Stomach (tissue), 9 donors: Measurements from ENCODE around the gene TBX5. TPM values are rescaled to one million over a fixed set of nuclear protein-coding genes. Genes with fewer than 3 reads are reported as not detected.

Source experiments
- DNase-seq, 2 donors: peaks; one replicate each; pipeline versions ENCODE4 v3.0.0 to v3.0.0-alpha.2; 2013 to 2019
- H3K27ac ChIP-seq, 5 donors: fragments of 200-600 bp in 4 of 5; sonication (generic) in 4 of 5; one replicate each; pipeline ENCODE4 v1.5.1; 2013 to 2019; ENCODE audit warnings: mild to moderate bottlenecking in 1 of 5, moderate library complexity in 1 of 5
- H3K27me3 ChIP-seq, 3 donors: fragments of 200-600 bp; sonication (generic); one replicate each; pipeline ENCODE4 v1.5.1; 2017 to 2019; ENCODE audit warnings: mixed run types in 1 of 3
- H3K36me3 ChIP-seq, 4 donors: fragments of 200-600 bp; sonication (generic); 1 replicate in 3 of 4; 2 replicates in 1 of 4; pipeline ENCODE4 v1.5.1; 2016 to 2019
- H3K4me1 ChIP-seq, 4 donors: fragments of 200-600 bp; sonication (generic); one replicate each; pipeline ENCODE4 v1.5.1; 2016 to 2019
- H3K4me3 ChIP-seq, 4 donors: fragments of 200-600 bp; sonication (generic) in 3 of 4; one replicate each; pipeline ENCODE4 v1.5.1; 2016 to 2019; ENCODE audit warnings: mild to moderate bottlenecking in 1 of 4
- H3K9me3 ChIP-seq, 4 donors: fragments of 200-600 bp; sonication (generic); one replicate each; pipeline ENCODE4 v1.5.1; 2016 to 2019
- CTCF ChIP-seq, 7 experiments: fragments of 450-650 bp in 4 of 7; fragments of 200-600 bp in 3 of 7; sonication (generic) in 3 of 7; IDR thresholded peaks; one replicate each; pipeline ENCODE4 v1.5.1; 2016 to 2019; ENCODE audit warnings: antibody characterized with exemption in 7 of 7, control low read depth in 2 of 7, mild to moderate bottlenecking in 1 of 7
- EP300 ChIP-seq: sonication (generic); formaldehyde crosslinking; IDR thresholded peaks from one replicate; pipeline ENCODE4 v1.6.1; 2017; ENCODE audit warnings: antibody characterized with exemption
- POLR2A ChIP-seq, 4 donors: fragments of 450-650 bp; IDR thresholded peaks; one replicate each; pipeline ENCODE4 v1.6.1; 2016; ENCODE audit warnings: antibody characterized with exemption in 4 of 4, control low read depth in 2 of 4, mild to moderate bottlenecking in 1 of 4, moderate library complexity in 1 of 4
- POLR2AphosphoS5 ChIP-seq, 3 donors: sonication (generic); formaldehyde crosslinking; IDR thresholded peaks; one replicate each; pipeline ENCODE4 v1.6.1; 2016; ENCODE audit warnings: antibody characterized with exemption in 3 of 3
- WGBS, 5 donors: extraction: QIAGEN DNeasy Blood & Tissue Kit in 3 of 5; methylation state at CpG; one replicate each; pipeline versions ENCODE4 v1.1.5 to v1.1.7; 2013 to 2018; 5-methylcytosine and 5-hydroxymethylcytosine counted together
- intact Hi-C: fragments of 100-400 bp; cut with DNase I; formaldehyde crosslinking; loops from one replicate; pipeline ENCODE4 v1.15.1; 2023; ENCODE audit warnings: low total_unique reads
- polyA plus RNA-seq, 3 donors: library from polyadenylated mRNA; stranded (reverse); fragments of 200-250 nt; gene quantifications; one replicate each; pipeline ENCODE4 v1.2.3, GENCODE V29; 2013
- total RNA-seq, 5 donors: library from RNA; depleted of rRNA; stranded (reverse); fragments of >200 nt; gene quantifications; one replicate each; pipeline versions ENCODE4 v1.1.0 to v1.2.3, GENCODE V29; 2014 to 2016
- donor health status: healthy with polysubstance abuse.
- donor health status: Bipolar disorder and iron deficiency.
- donor health status: healthy.

Gene TBX5
- total and polyA plus RNA-seq, 8 donors, result 0.35 TPM; not detected in 7

GRCh38 chr12:114415525-114415868 is 9.6 kb upstream of the TBX5 start:
- intact Hi-C loops, result no loop called here
- WGBS, 5 donors, result 16 to 31% (median 24%) methylated on average over 7 of the region's 7 CpGs
- DNase-seq, result no peak
- no peaks in the 10 kb centered on the region for H3K36me3 ChIP-seq
- H3K27ac ChIP-seq, result no peak overlapping the region
- H3K4me3 ChIP-seq, result no peak overlapping the region
- H3K4me1 ChIP-seq, result no peaks in the 10 kb centered on the region
- no peak for TF ChIP-seq EP300
- TF ChIP-seq CTCF (IDR thresholded peaks at IDR 0.05), result no peak
- no peak for TF ChIP-seq POLR2A (IDR thresholded peaks at IDR 0.05)
- no peak for TF ChIP-seq POLR2AphosphoS5 (IDR thresholded peaks at IDR 0.05)
- peaks cover 29 to 98% (median 76%) of the 10 kb centered on the region in 3 donors for H3K27me3 ChIP-seq
- H3K9me3 ChIP-seq, result no peaks in the 10 kb centered on the region

- no peaks in the 10 kb centered on the region for H3K9me3 ChIP-seq
- no peaks in the 10 kb centered on the region for H3K36me3 ChIP-seq
- intact Hi-C loops, result no loop called here
- H3K27me3 ChIP-seq, result peaks cover 29 to 98% (median 77%) of the 10 kb centered on the region in 3 donors
- TF ChIP-seq CTCF (IDR thresholded peaks at IDR 0.05) (no peak), EP300 (no peak), POLR2AphosphoS5 (IDR thresholded peaks at IDR 0.05) (no peak), POLR2A (IDR thresholded peaks at IDR 0.05) (no peak)
- H3K4me1 ChIP-seq, result peaks cover 0 to 1% (median 0%) of the 10 kb centered on the region in 4 donors
- H3K27ac ChIP-seq, result no peak overlapping the region
- no peak for DNase-seq
- WGBS, 5 donors, result 27 to 40% (median 28%) methylated on average over 11 of the region's 11 CpGs
- no peak overlapping the region for H3K4me3 ChIP-seq
Measured at GRCh38 chr12:114414866-114415524, 9.1 kb upstream of the TBX5 start.

- H3K27ac ChIP-seq, result no peak overlapping the region
- 3 to 9% (median 5%) methylated on average over 41 to 48 of the region's 48 CpGs for WGBS, 5 donors
- H3K9me3 ChIP-seq, result no peaks in the 10 kb centered on the region
- no peak for DNase-seq
- peaks cover 35 to 98% (median 78%) of the 10 kb centered on the region in 3 donors for H3K27me3 ChIP-seq
- no peaks in the 10 kb centered on the region for H3K36me3 ChIP-seq
- TF ChIP-seq CTCF (IDR thresholded peaks at IDR 0.05), result no peak
- TF ChIP-seq POLR2AphosphoS5 (IDR thresholded peaks at IDR 0.05), result no peak
- TF ChIP-seq EP300, result no peak
- no peak for TF ChIP-seq POLR2A (IDR thresholded peaks at IDR 0.05)
- peaks cover 3 to 9% (median 6%) of the 10 kb centered on the region in 4 donors for H3K4me1 ChIP-seq
- intact Hi-C loops, result no loop called here
- H3K4me3 ChIP-seq, result no peak overlapping the region
Measured at GRCh38 chr12:114414031-114414865, 8.3 kb upstream of the TBX5 start.

- Histone ChIP-seq H3K27me3 (peaks cover 35 to 99% (median 89%) of the 10 kb centered on the region in 3 donors), H3K9me3 (peaks cover 0 to 1% (median 0%) of the 10 kb centered on the region in 4 donors)
Measured at GRCh38 chr12:114412825-114413749, 7.1 kb upstream of the TBX5 start.

More at GRCh38 chr12:114412825-114413749, 7.1 kb upstream of the TBX5 start:
- no peak for DNase-seq
- WGBS, 5 donors, result 4 to 12% (median 8%) methylated on average over 20 of the region's 20 CpGs
- no peaks in the 10 kb centered on the region for H3K36me3 ChIP-seq
- H3K4me3 ChIP-seq, result no peak overlapping the region
- intact Hi-C loops, result no loop called here
- H3K4me1 ChIP-seq, result peaks cover 8 to 19% (median 16%) of the 10 kb centered on the region in 4 donors
- no peak overlapping the region for H3K27ac ChIP-seq
- no peak for TF ChIP-seq POLR2AphosphoS5 (IDR thresholded peaks at IDR 0.05)
- TF ChIP-seq POLR2A (IDR thresholded peaks at IDR 0.05), result no peak
- TF ChIP-seq CTCF (IDR thresholded peaks at IDR 0.05), result no peak
- no peak for TF ChIP-seq EP300
